ENCODE results near the gene RDX. TPM values are rescaled to one million over a fixed set of nuclear protein-coding genes. Genes with fewer than 3 reads are reported as not detected.
"Not testable (repeated sequence)": the region's sequence is repeated elsewhere in the genome, so short reads cannot be mapped to it uniquely, and the experiment has no call there.

Gene RDX
- total RNA-seq, 1 donor from 2014 or later: 118 TPM

- intact Hi-C loops (cut with DNase I): no loop called here
- no peak for DNase-seq (ENCODE audit: low spot score)
Measured at GRCh38 chr11:110308071-110308470, 11.7 kb upstream of the RDX start.

GRCh38 chr11:110306019-110306388 is 9.6 kb upstream of the RDX start:
- DNase-seq (ENCODE audit: low spot score); intact Hi-C loops (cut with DNase I): not testable (repeated sequence)

- intact Hi-C loops (cut with DNase I): no loop called here
- DNase-seq (ENCODE audit: low spot score): no peak
Measured at GRCh38 chr11:110305169-110306018, 9.0 kb upstream of the RDX start.

- no peak for DNase-seq (ENCODE audit: low spot score)
- intact Hi-C loops (cut with DNase I): no loop called here
Measured at GRCh38 chr11:110303414-110303826, 7.0 kb upstream of the RDX start.

GRCh38 chr11:110301577-110301976 is 5.2 kb upstream of the RDX start:
- intact Hi-C loops (cut with DNase I): no loop called here

GRCh38 chr11:110301032-110301431 is 4.6 kb upstream of the RDX start:
- intact Hi-C loops (cut with DNase I): no loop called here
- no peak for DNase-seq (ENCODE audit: low spot score)

More at GRCh38 chr11:110301577-110301976, 5.2 kb upstream of the RDX start:
- no peak for DNase-seq (ENCODE audit: low spot score)

GRCh38 chr11:110299006-110299785 is 2.8 kb upstream of the RDX start:
- intact Hi-C loops (cut with DNase I): loop anchor here (5.0 to 10.0 kb wide), 2 partner anchors 66 to 128 kb away; partner anchors contain the start of gene FDX1
- DNase-seq (ENCODE audit: low spot score): no peak

GRCh38 chr11:110298301-110298765 is 1.9 kb upstream of the RDX start:
- intact Hi-C loops (cut with DNase I): loop anchor here (5.0 to 10.0 kb wide), 2 partner anchors 66 to 129 kb away; partner anchors contain the start of gene FDX1
- no peak for DNase-seq (ENCODE audit: low spot score)

- intact Hi-C loops (cut with DNase I): loop anchor here (5.0 to 10.0 kb wide), 2 partner anchors 67 to 129 kb away; partner anchors contain the start of gene FDX1
- DNase-seq (ENCODE audit: low spot score): no peak
Measured at GRCh38 chr11:110297726-110298300, 1.4 kb upstream of the RDX start.

- intact Hi-C loops (cut with DNase I): loop anchor here (5.0 to 10.0 kb wide), 2 partner anchors 68 to 130 kb away; partner anchors contain the start of gene FDX1
- no peak for DNase-seq (ENCODE audit: low spot score)
Measured at GRCh38 chr11:110297076-110297725, 787 bp upstream of the RDX start.

- intact Hi-C loops (cut with DNase I): loop anchor here (5.0 to 10.0 kb wide), 2 partner anchors 69 to 132 kb away; partner anchors contain the start of gene FDX1
- DNase-seq (ENCODE audit: low spot score): peak; percentile 81
Measured at GRCh38 chr11:110295531-110296225, 736 bp downstream of the RDX start.

GRCh38 chr11:110295086-110295485 is 1.3 kb downstream of the RDX start:
- intact Hi-C loops (cut with DNase I): loop anchor here (5.0 to 10.0 kb wide), 2 partner anchors 70 to 132 kb away; partner anchors contain the start of gene FDX1
- DNase-seq (ENCODE audit: low spot score): no peak

GRCh38 chr11:110294509-110294908 is 1.9 kb downstream of the RDX start:
- DNase-seq (ENCODE audit: low spot score): no peak
- intact Hi-C loops (cut with DNase I): loop anchor here (10.0 kb wide), 1 partner anchor 70 kb away; no protein-coding TSS in a partner anchor

GRCh38 chr11:110293389-110293788 is 3.0 kb downstream of the RDX start:
- intact Hi-C loops (cut with DNase I): loop anchor here (10.0 kb wide), 1 partner anchor 71 kb away; no protein-coding TSS in a partner anchor
- DNase-seq (ENCODE audit: low spot score): no peak

GRCh38 chr11:110292146-110292545 is 4.3 kb downstream of the RDX start:
- intact Hi-C loops (cut with DNase I): loop anchor here (10.0 kb wide), 1 partner anchor 73 kb away; no protein-coding TSS in a partner anchor
- DNase-seq (ENCODE audit: low spot score): not testable (repeated sequence)

- no peak for DNase-seq (ENCODE audit: low spot score)
- intact Hi-C loops (cut with DNase I): loop anchor here (10.0 kb wide), 1 partner anchor 74 kb away; no protein-coding TSS in a partner anchor
Measured at GRCh38 chr11:110290591-110291334, 5.7 kb downstream of the RDX start.

- intact Hi-C loops (cut with DNase I): no loop called here
- no peak for DNase-seq (ENCODE audit: low spot score)
Measured at GRCh38 chr11:110289472-110289871, 6.9 kb downstream of the RDX start.

- intact Hi-C loops (cut with DNase I): no loop called here
Measured at GRCh38 chr11:110287537-110287936, 8.9 kb downstream of the RDX start.

More at GRCh38 chr11:110287537-110287936, 8.9 kb downstream of the RDX start:
- DNase-seq (ENCODE audit: low spot score): no peak

All from cardiac septum (tissue), 1 donor.